Retinal pigment epithelial cell (primary cell): ENCODE measurements around the gene SLAMF9.

ENCODE experiments used
- DNase-seq: peaks from one replicate; pipeline ENCODE4 v3.0.0-alpha.2; 2010; ENCODE audit warnings: low read depth
- H3K4me3 ChIP-seq: 2 replicates; pipeline ENCODE4 v1.5.1; 2011; ENCODE audit warnings: mild to moderate bottlenecking, low read length, control low read depth, moderate library complexity
- TF ChIP-seq, protein P1 (sequence below): conservative IDR thresholded peaks from 2 replicates; pipeline ENCODE4 v1.5.1; 2011; ENCODE audit warnings: low read depth, low read length, control low read depth, inconsistent platforms

The SLAMF9 gene

DNA sequence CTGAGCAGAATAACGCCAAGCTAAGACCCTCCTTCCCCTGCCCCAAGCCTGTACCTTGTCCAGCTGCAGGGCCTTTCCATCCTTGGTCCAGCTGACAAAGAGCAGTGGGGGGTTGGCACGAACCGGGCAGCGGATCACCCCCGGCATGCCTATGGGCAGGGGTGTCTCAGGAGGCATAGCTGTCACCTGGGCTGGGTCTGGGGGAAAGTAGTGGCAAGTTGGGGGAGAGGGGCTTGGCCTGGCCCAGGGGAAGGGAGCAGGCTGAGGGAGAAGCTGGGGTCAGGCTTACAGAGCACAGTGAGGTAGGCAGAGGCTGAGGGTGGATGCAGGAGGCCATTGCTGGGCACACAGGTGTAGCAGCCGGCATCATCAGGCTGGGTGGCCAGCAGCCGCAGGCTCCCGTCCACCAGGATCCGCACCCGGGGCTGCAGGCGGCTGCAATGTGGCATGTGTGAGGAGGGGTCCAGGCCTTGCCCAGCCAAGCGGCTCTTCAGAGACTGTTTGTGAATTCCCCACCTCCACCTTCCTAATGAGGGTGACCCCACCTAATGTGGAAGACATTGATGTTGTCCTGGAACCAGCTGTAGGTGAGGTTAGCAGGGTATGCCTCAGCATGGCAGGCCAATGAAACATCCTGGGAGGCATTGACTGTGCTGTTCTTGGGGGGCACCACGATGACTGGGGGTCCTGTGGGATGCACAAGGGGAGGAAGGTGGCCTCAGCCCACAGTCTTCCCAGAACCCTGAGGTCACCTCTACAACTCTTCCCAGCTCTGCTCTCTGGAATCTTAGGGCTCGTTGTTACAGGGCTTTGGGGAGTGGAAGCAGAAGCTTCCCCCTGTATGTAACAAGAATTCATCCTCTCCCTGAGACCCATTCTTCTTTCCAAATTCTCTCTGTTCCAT is 19.6 kb downstream of the SLAMF9 start:
- H3K4me3 ChIP-seq = no peak overlapping the region
- TF ChIP-seq, protein P1, sequence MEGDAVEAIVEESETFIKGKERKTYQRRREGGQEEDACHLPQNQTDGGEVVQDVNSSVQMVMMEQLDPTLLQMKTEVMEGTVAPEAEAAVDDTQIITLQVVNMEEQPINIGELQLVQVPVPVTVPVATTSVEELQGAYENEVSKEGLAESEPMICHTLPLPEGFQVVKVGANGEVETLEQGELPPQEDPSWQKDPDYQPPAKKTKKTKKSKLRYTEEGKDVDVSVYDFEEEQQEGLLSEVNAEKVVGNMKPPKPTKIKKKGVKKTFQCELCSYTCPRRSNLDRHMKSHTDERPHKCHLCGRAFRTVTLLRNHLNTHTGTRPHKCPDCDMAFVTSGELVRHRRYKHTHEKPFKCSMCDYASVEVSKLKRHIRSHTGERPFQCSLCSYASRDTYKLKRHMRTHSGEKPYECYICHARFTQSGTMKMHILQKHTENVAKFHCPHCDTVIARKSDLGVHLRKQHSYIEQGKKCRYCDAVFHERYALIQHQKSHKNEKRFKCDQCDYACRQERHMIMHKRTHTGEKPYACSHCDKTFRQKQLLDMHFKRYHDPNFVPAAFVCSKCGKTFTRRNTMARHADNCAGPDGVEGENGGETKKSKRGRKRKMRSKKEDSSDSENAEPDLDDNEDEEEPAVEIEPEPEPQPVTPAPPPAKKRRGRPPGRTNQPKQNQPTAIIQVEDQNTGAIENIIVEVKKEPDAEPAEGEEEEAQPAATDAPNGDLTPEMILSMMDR = no peak

DNA sequence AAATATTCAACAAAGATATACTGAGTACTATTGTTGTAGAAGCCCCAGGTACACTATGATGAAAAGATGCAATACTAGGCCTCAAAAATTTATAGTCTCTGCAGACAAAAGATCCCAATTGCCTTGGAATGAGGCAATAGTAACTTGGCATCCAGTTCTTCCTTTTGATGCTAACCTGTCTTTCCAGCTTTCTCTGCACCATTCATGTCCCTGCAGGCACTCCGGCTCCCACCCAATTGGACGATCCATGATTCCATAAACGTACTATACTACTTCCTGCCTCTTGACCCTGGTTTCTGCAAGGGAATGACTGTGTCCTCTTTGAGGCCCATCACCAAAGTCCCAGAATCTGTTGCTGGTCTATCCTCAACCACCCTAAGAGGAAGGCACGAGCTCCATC is 20.7 kb downstream of the SLAMF9 start:
- H3K4me3 ChIP-seq = no peak overlapping the region
- TF ChIP-seq, protein P1 = no peak
- DNase-seq = no peak

More for the DNA sequence above, 19.6 kb downstream of the SLAMF9 start:
- no peak for DNase-seq

DNA sequence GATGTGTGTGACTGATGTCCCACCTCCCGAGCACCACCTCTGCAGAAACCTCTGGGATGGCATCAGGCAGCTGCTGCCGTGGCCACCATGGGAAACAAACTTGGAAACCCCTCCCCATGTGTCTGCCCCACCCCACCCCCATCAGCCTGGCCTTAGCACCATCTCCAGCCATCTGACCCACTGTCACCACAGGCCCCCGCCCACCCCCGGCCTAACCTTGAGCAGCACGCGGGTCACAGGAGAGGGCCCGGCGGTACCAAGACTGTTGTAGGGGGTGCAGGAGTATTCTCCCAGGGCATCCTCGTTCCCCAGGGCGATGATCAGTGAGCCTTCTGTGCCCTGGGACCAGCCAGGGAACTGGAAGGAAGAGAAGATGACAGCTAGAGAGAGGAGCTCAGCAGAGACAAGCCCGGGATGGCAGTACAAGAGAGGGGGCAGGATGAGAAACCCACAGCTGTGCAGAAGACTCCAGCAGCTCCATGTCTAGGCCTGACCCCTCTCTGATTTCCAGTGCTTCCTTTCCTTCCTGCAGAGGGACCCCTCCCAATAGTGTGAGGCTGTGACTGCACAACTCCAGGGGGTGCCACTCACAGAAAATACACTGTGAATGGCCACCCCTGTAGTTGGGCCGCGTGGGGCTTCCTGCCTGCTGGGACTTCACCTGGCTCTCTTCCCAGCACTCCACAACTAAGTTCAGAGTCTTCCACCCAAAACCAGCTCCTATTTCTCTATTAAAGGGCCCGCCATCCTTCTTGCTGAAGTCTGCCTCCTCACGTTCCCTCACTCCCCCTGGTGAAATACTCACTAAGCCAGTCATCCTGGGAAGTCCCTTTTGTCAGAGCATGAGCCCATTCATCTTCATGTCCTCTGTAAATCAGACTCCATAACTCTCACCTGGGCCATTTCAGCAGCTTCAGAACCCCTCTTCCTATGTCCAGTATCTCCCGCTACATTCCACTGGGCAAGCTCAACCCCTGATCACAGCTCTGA is 21.4 kb downstream of the SLAMF9 start:
- no peak overlapping the region for H3K4me3 ChIP-seq
- no peak for DNase-seq
- TF ChIP-seq, protein P1 = no peak

DNA sequence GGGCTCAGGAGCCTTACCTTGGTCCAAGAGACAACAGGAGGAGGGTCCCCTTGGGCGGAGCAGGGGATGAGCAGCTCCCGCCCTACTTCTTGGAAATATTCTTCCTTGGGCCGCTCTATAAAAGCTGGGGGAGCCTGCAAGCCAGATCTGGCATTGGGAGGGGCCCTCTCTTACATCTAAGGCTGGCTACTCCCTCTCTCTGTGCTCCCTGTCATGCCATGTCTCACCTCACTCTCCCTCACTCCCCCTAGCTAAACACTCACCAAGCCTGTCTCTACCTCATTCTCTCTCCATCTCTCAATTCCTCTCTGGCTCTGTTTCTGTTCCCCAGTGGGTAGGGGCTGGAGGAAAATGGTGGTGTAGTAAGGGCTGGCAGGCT is 22.3 kb downstream of the SLAMF9 start:
- no peak for DNase-seq
- TF ChIP-seq, protein P1 = no peak
- no peak overlapping the region for H3K4me3 ChIP-seq

DNA sequence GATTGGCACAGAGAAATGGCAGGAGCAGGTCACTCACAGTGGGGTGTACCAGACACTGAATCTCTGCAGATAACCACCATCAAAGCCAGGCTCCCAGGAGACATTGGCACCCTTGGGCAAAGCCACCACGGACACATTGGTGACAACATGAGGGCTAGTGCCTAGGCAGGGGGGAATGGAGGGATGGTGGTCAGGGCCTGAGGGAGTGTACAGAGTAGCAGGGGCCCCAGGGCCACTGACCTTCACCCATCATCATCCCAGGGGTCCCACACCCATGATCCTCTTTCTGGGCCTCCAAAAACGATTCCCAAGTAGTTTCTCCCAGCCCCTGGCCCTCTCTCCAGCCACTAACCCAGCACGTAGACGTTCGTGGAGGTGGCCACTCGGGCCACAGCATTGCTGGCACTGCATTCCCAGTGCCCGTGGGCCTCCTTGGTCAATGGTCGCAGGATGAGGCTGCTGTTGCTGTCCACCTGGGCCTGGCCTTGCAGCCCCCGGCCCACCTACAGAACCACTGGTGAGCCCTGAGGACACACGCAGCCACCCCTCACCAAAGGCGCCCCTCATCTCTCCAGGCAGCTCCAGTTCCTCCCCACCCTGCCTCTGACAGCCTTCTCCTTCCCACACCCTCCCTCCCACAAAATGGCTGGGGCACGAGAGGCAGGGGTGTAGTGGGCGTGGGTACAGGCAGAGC is 22.8 kb downstream of the SLAMF9 start:
- no peak overlapping the region for H3K4me3 ChIP-seq
- DNase-seq = no peak
- TF ChIP-seq, protein P1 = no peak

DNA sequence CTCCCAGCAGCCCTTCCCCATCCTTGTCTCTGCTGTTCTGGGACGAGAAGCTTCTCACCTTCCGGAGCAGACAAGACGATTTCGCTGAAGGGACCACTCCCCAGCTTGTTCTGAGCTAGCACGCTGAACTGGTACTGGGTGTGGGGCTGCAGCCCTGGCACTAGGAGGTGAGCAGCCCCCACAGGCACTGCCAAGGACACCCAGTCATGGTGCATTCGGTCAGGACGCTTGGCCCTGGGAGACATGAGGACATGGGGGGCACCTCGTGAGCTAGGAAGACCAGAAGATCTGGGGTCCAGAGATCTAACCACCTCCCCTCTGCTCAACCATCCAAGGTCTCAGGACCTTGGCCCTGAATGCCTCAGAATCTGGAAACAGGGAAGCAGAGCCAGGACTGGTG is 23.4 kb downstream of the SLAMF9 start:
- TF ChIP-seq, protein P1 = no peak
- DNase-seq = no peak
- no peak overlapping the region for H3K4me3 ChIP-seq
